ENCODE data around the gene MEIS2.

Gene MEIS2

GRCh38 chr15:37112171-37112570 is 11.8 kb upstream of the MEIS2 start:
- no peak for DNase-seq (ENCODE audit: low spot score)

GRCh38 chr15:37111427-37111717 is 11.0 kb upstream of the MEIS2 start:
- no peak for DNase-seq (ENCODE audit: low spot score)

- no peak for DNase-seq (ENCODE audit: low spot score)
Measured at GRCh38 chr15:37109872-37110572, 9.7 kb upstream of the MEIS2 start.

- no peak for DNase-seq (ENCODE audit: low spot score)
Measured at GRCh38 chr15:37109168-37109871, 9.0 kb upstream of the MEIS2 start.

GRCh38 chr15:37108381-37109167 is 8.2 kb upstream of the MEIS2 start:
- DNase-seq (ENCODE audit: low spot score) = no peak

GRCh38 chr15:37107744-37108380 is 7.5 kb upstream of the MEIS2 start:
- DNase-seq (ENCODE audit: low spot score) = no peak

GRCh38 chr15:37107071-37107743 is 6.9 kb upstream of the MEIS2 start:
- DNase-seq (ENCODE audit: low spot score) = no peak

GRCh38 chr15:37106490-37107001 is 6.2 kb upstream of the MEIS2 start:
- DNase-seq (ENCODE audit: low spot score) = no peak

- DNase-seq (ENCODE audit: low spot score) = no peak
Measured at GRCh38 chr15:37105889-37106288, 5.5 kb upstream of the MEIS2 start.

GRCh38 chr15:37105029-37105428 is 4.7 kb upstream of the MEIS2 start:
- DNase-seq (ENCODE audit: low spot score) = no peak

- DNase-seq (ENCODE audit: low spot score) = no peak
Measured at GRCh38 chr15:37104424-37104981, 4.2 kb upstream of the MEIS2 start.

GRCh38 chr15:37103475-37104423 is 3.4 kb upstream of the MEIS2 start:
- no peak for DNase-seq (ENCODE audit: low spot score)

- DNase-seq (ENCODE audit: low spot score) = no peak
Measured at GRCh38 chr15:37103163-37103435, 2.8 kb upstream of the MEIS2 start.

GRCh38 chr15:37102305-37103162 is 2.2 kb upstream of the MEIS2 start:
- DNase-seq (ENCODE audit: low spot score) = peak; percentile 32

- peak; percentile 36 for DNase-seq (ENCODE audit: low spot score)
Measured at GRCh38 chr15:37101980-37102304, 1.6 kb upstream of the MEIS2 start.

GRCh38 chr15:37100966-37101215 is 542 bp upstream of the MEIS2 start:
- no peak for DNase-seq (ENCODE audit: low spot score)

GRCh38 chr15:37099319-37100108 is 835 bp downstream of the MEIS2 start:
- DNase-seq (ENCODE audit: low spot score) = peak; percentile 45

GRCh38 chr15:37098468-37099318 is 1.7 kb downstream of the MEIS2 start:
- DNase-seq (ENCODE audit: low spot score) = peak; percentile 63
